Activated CD4-positive, alpha-beta T cell treated with anti-CD3 and anti-CD28 coated beads for 4 hours (primary cell): ENCODE results near the gene HS6ST3.

Experiments used
- DNase-seq, 2 donors: peaks; one replicate each; pipeline ENCODE4 v3.0.0-alpha.2; 2020

Gene HS6ST3

DNA sequence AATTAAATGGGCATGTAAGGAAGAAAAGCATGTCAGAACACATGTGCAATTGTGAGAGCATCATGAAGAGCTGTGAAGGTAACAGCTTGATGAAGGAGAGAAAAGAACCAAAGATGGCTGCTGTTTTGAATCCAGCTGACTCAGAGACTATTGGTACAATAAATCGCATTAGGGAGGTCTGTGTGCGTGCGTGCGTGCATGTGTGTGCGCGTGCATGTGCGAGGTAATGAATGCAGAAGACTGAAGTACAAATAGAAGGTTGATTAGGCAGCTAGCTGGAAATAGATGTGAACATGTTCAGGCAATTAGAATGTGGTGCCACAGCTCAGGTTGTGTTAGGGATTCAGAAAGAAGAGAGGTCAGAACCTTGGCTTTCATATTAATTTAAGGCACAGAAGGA lies 463.9 kb downstream of the HS6ST3 start:
- DNase-seq: no peak

DNA sequence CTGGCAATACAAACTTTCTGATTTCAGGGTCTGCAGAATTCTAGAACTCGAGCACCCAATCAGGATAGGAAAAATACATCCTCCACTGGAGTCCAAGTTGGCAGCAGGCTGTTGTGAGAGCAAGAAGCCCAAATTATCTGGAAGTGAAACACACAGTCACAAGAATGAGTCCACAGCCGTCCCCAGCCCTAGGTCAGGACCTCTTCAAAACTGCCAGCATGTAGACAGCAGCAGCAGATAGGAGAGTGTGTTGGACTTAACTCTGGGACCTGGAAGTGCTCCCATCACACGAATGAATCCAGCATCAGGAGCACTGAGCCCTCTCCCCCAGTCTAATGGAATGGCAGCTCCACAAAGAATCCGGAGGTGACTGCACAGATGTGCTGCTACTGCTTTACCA lies 483.7 kb downstream of the HS6ST3 start:
- DNase-seq: no peak

GRCh38 chr13:96575423-96576320 lies 485.8 kb downstream of the HS6ST3 start:
- no peak for DNase-seq

GRCh38 chr13:96581741-96582140 lies 491.8 kb downstream of the HS6ST3 start:
- DNase-seq: no peak

DNA sequence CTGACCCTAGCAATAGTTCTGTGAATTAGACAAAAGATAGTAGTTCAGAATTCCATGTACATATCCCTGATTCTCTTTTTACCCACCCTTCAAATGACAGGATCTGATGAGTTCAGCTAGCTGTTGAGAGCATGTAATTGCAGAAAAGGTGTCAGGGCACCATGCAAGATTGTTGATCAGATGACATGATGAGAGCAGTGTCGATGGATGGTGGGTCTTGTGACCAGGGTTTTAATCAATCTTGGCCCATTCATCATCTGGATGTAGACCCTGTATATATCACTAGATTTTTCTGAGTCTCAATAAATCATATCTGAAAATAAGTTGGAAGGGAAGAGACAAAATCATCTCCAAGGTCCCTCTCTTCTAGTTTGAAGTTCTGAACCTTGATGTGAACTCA lies 525.3 kb downstream of the HS6ST3 start:
- DNase-seq: no peak

- no peak for DNase-seq
Measured at GRCh38 chr13:96617528-96617927, 527.6 kb downstream of the HS6ST3 start.

GRCh38 chr13:96621634-96622183 lies 531.8 kb downstream of the HS6ST3 start:
- no peak for DNase-seq

DNA sequence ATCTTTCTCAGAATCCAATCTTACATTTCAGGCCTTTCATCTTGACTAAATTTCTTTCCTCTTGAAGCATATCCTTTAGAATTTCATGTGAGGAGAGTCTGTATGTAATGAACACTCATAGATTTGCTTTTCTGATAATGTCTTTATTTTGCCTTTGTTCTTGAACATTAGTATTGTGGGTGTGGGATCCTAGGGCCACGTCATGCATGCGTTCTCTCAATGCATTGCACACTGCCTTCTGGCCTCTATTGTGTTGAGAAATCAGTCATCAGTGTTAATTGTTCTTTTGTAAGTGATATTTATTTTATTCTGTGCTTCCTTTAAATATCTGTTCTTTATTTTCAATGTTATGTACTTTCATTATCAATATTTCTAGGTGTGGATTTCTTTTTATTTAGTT lies 539.4 kb downstream of the HS6ST3 start:
- no peak for DNase-seq

- DNase-seq: no peak
Measured at GRCh38 chr13:96632536-96633320, 542.8 kb downstream of the HS6ST3 start.

DNA sequence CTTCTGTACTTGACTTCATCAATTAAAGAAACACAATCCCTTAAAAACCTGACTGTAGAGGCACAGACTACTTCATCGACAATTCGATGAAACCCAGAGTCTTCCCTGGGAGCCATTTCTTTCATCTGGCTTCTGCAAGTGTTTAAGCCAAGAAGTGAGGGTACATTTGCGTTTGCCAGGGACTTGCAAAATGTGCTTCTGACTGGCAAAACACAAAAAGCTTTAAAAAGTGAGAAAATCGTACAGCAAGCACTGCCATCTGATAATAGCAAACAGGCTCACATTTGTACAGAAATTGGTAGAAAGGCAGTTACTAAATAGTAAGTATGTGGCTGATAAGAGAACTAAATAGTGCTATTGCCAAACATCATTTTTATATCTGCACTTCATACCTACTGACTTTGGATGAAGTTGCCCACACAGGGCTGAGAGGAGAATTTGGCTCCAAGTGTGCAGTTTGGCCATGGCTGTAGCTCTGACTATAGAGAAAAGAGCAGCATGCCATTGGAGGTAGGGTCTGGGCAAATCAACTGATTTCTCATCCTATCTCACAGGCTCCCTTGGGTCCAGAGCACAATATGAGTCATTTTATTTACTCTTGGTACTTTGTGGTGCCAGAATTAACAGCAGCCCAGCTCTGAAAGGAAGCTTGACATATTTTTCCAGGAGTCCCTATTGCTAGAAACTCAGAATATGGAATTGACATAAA lies 546.2 kb downstream of the HS6ST3 start:
- no peak for DNase-seq

DNA sequence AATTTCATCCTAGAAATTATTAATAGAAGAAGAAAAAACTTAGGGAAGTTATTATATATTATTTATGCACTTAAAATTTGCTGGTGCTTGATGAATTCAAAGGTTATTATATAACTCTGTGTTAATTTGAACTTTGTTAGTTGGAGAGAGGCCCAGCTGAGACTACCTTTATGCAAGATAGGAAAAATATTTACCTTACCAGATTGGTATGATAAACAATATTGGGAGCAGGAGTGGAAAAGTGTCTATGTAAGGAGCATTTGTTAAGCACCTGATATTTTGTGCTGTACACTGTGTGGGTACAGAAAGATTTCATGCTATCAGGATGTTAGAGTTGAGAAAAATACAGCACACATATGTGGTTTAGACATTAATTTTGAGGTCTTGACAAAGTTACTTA lies 547.1 kb downstream of the HS6ST3 start:
- DNase-seq: no peak

GRCh38 chr13:96646101-96646500 lies 556.2 kb downstream of the HS6ST3 start:
- DNase-seq: no peak

DNA sequence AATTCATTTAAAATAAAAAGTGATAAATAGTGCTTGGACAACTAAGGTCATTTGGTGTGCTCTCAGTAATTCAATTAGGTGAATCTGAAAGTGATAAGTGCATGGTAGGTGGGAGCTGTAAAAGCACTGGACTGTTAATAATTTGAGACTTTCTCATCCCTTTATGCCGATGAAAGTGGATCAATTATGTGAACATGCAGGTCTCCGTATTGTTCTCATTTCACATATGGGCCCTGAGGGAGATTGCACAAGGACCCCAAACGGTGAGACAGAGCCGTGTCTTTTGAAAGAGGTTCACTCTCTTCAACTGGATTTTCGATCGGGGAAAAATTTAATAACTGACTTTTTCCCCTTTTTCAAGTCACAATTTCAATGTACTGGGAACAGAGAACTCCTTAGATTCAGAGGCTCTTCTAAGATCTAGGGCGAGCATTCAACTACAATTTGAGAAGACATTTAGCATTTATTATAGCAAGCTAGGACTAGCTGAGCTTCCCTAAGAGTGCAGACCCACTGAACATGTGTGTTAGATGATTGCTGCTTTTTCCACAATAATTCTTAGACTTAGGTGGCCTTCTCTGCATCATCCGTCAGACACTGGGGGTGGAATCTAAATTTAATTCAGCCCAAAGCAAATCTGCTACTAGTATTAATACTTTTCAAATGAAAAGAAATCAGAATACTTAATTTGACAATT lies 556.8 kb downstream of the HS6ST3 start:
- no peak for DNase-seq

GRCh38 chr13:96650301-96650886 lies 560.5 kb downstream of the HS6ST3 start:
- DNase-seq: no peak

GRCh38 chr13:96651598-96651997 lies 561.7 kb downstream of the HS6ST3 start:
- DNase-seq: no peak

- no peak for DNase-seq
Measured at GRCh38 chr13:96652506-96652905, 562.6 kb downstream of the HS6ST3 start.

- DNase-seq: no peak
Measured at GRCh38 chr13:96661612-96662011, 571.7 kb downstream of the HS6ST3 start.

DNA sequence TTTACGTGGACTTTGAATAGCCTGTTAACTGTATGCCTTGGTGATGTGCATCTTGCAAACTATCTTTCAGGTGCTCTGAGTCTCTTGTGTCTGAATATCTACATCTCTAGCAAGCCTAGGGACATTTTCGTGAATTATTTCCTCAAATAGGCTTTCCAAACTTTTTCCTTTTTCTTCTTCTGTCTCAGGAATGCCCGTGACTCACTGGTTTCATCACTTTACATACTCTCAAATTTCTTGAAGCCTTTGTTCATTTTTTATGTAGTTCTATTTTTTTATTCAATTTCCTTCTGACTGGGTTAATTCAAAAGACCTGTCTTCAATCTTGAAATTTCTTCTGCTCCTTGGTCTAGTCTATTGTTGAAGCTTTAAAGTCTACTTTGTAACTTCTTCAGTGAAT lies 572.1 kb downstream of the HS6ST3 start:
- no peak for DNase-seq

GRCh38 chr13:96667294-96668018 lies 577.5 kb downstream of the HS6ST3 start:
- DNase-seq: no peak

GRCh38 chr13:96671073-96671472 lies 581.2 kb downstream of the HS6ST3 start:
- no peak for DNase-seq

GRCh38 chr13:96672016-96672415 lies 582.1 kb downstream of the HS6ST3 start:
- DNase-seq: no peak
